SKM-1 treated with dmso at 0.1 percent for 144 hours (cell line): ENCODE measurements around the gene RAD17.
"Not testable (repeated sequence)": the region's sequence is repeated elsewhere in the genome, so short reads cannot be mapped to it uniquely, and the experiment has no call there.

Source experiments
- DNase-seq: peaks from one replicate; lab custom pipeline; 2025; ENCODE audit not compliant: unreplicated experiment; lab: John Stamatoyannopoulos, UW

RAD17 gene

GRCh38 chr5:69369340-69370121 lies at the start of gene RAD17, which contains the start of the genes AK6 and TAF9:
Gene RAD17 (plus strand): TSS chr5:69369818. CDS start chr5:69372209, 2,391 bp downstream.
Gene AK6 (minus strand): TSS chr5:69369520. CDS start chr5:69369490, 30 bp downstream.
Gene TAF9 (minus strand): TSS chr5:69369520. CDS start chr5:69365737, 3,783 bp downstream.
- DNase-seq: peak; percentile 90

- no peak for DNase-seq
Observed at GRCh38 chr5:69326365-69326764, 43.3 kb upstream of the RAD17 start.

- no peak for DNase-seq
Observed at GRCh38 chr5:69329905-69330489, 39.6 kb upstream of the RAD17 start.

- DNase-seq: peak; percentile 46
Observed at GRCh38 chr5:69331528-69332445, 37.8 kb upstream of the RAD17 start.

- DNase-seq: not testable (repeated sequence)
Observed at GRCh38 chr5:69333668-69334315, 35.8 kb upstream of the RAD17 start.

GRCh38 chr5:69334793-69335268 lies 34.8 kb upstream of the RAD17 start:
- peak; percentile 90 for DNase-seq

GRCh38 chr5:69335341-69335935 lies 34.2 kb upstream of the RAD17 start:
- DNase-seq: peak; percentile 57

- no peak for DNase-seq
Observed at GRCh38 chr5:69341520-69342161, 28.0 kb upstream of the RAD17 start.

- DNase-seq: no peak
Observed at GRCh38 chr5:69343083-69343482, 26.5 kb upstream of the RAD17 start.

- no peak for DNase-seq
Observed at GRCh38 chr5:69350664-69351063, 19.0 kb upstream of the RAD17 start.

- DNase-seq: no peak
Observed at GRCh38 chr5:69359699-69360098, 9.9 kb upstream of the RAD17 start.

- DNase-seq: no peak
Observed at GRCh38 chr5:69360442-69360841, 9.2 kb upstream of the RAD17 start.

GRCh38 chr5:69364414-69364813 lies 5.2 kb upstream of the RAD17 start:
- DNase-seq: peak; percentile 45

- no peak for DNase-seq
Observed at GRCh38 chr5:69364850-69365249, 4.8 kb upstream of the RAD17 start.

- no peak for DNase-seq
Observed at GRCh38 chr5:69367697-69368279, 1.8 kb upstream of the RAD17 start.

- DNase-seq: peak; percentile 69
Observed at GRCh38 chr5:69368458-69369339, 919 bp upstream of the RAD17 start.

GRCh38 chr5:69370335-69370734 lies 717 bp downstream of the RAD17 start:
- not testable (repeated sequence) for DNase-seq

GRCh38 chr5:69372394-69372793 lies 2.8 kb downstream of the RAD17 start:
- DNase-seq: no peak
